Astrocyte (in vitro differentiated cells and primary cell): ENCODE data around the gene CCL26.

Experiments
- EZH2 ChIP-seq: IDR thresholded peaks from 2 replicates; pipeline ENCODE4 v1.6.1; 2012; ENCODE audit warnings: mild to moderate bottlenecking, low read length, inconsistent platforms; ENCODE audit not compliant: insufficient read depth
- TF ChIP-seq, protein P1 (sequence below): IDR thresholded peaks from 2 replicates; pipeline ENCODE4 v1.5.1; 2011; ENCODE audit warnings: low read depth, mild to moderate bottlenecking, inconsistent platforms, low read length, moderate library complexity; ENCODE audit not compliant: insufficient read depth

DNA sequence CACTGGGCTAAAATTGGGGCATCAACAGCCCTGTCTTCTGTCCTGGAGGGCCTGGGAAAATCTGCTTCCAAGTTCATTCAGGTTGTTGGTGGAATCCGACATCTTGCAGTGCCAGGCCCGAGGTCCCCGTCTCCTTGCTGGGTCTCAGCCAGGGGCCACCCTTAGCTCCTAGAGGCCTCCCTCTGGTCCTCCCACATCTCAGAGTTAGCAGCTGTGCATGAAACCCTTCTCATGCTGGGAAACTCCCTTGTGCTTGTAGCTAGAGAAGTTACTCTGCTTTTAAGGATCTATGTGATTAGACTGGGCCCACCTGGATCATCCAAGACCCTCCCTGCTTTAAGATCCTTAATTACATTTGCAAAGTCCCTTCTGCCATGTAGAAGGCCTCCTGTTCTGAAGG lies 48.6 kb downstream of the CCL26 start:
- TF ChIP-seq, protein P1, sequence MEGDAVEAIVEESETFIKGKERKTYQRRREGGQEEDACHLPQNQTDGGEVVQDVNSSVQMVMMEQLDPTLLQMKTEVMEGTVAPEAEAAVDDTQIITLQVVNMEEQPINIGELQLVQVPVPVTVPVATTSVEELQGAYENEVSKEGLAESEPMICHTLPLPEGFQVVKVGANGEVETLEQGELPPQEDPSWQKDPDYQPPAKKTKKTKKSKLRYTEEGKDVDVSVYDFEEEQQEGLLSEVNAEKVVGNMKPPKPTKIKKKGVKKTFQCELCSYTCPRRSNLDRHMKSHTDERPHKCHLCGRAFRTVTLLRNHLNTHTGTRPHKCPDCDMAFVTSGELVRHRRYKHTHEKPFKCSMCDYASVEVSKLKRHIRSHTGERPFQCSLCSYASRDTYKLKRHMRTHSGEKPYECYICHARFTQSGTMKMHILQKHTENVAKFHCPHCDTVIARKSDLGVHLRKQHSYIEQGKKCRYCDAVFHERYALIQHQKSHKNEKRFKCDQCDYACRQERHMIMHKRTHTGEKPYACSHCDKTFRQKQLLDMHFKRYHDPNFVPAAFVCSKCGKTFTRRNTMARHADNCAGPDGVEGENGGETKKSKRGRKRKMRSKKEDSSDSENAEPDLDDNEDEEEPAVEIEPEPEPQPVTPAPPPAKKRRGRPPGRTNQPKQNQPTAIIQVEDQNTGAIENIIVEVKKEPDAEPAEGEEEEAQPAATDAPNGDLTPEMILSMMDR = no peak
- no peak for TF ChIP-seq EZH2
